Lower leg skin (tissue), 3 donors: Measurements from ENCODE around the gene TENM4.

Source experiments
- CTCF ChIP-seq, 3 donors: fragments of 450-650 bp; IDR thresholded peaks; one replicate each; pipeline ENCODE4 v1.5.1; 2016; ENCODE audit warnings: antibody characterized with exemption in 3 of 3, mild to moderate bottlenecking in 3 of 3, moderate library complexity in 2 of 3
- POLR2A ChIP-seq, 2 donors: fragments of 450-650 bp; IDR thresholded peaks; one replicate each; pipeline ENCODE4 v1.6.1; 2016 to 2017; ENCODE audit warnings: antibody characterized with exemption in 2 of 2, mild to moderate bottlenecking in 1 of 2, moderate library complexity in 1 of 2

- TF ChIP-seq CTCF (IDR thresholded peaks at IDR 0.05) (no peak), POLR2A (IDR thresholded peaks at IDR 0.05) (no peak)
Observed at GRCh38 chr11:79049741-79050179, 391.1 kb downstream of the TENM4 start.
